Naive B cell (primary cell): ENCODE measurements around the gene LRRN4. TPM values are rescaled to one million over a fixed set of nuclear protein-coding genes. Genes with fewer than 3 reads are reported as not detected.
"Not testable (repeated sequence)": the region's sequence is repeated elsewhere in the genome, so short reads cannot be mapped to it uniquely, and the experiment has no call there.

Experiments
- ATAC-seq, 2 donors: fragments of 150-1000 bp; cut with Tn5 transposase; 2 replicates each; pipeline ENCODE4 v1.10.0; 2021; ENCODE audit warnings: low read depth in 2 of 2, mild to moderate bottlenecking in 2 of 2, moderate library complexity in 2 of 2
- DNase-seq: peaks from one replicate; pipeline ENCODE4 v3.0.0; 2022
- H3K27ac Mint-ChIP-seq, 6 donors: one replicate each; pipeline ENCODE4 v1.8.0; 2020 to 2022; ENCODE audit warnings: mild to moderate bottlenecking in 6 of 6, mixed read lengths in 6 of 6, moderate library complexity in 5 of 6, inconsistent platforms in 2 of 6
- H3K27me3 Mint-ChIP-seq, 3 donors: one replicate each; pipeline ENCODE4 v1.8.0; 2021 to 2022; ENCODE audit warnings: mixed read lengths in 3 of 3, mild to moderate bottlenecking in 1 of 3
- H3K36me3 Mint-ChIP-seq, 2 donors: one replicate each; pipeline ENCODE4 v1.8.0; 2020 to 2022; ENCODE audit warnings: mixed read lengths in 2 of 2, inconsistent platforms in 1 of 2, mild to moderate bottlenecking in 1 of 2
- H3K4me1 Mint-ChIP-seq, 3 donors: one replicate each; pipeline ENCODE4 v1.8.0; 2020 to 2022; ENCODE audit warnings: mixed read lengths in 3 of 3, inconsistent platforms in 1 of 3, mild to moderate bottlenecking in 1 of 3, moderate library complexity in 1 of 3
- H3K4me3 Mint-ChIP-seq, 8 donors: one replicate each; pipeline ENCODE4 v1.8.0; 2020 to 2022; ENCODE audit warnings: mild to moderate bottlenecking in 8 of 8, mixed read lengths in 8 of 8, moderate library complexity in 8 of 8, inconsistent platforms in 2 of 8
- H3K9me3 Mint-ChIP-seq, 7 donors: one replicate each; pipeline ENCODE4 v1.8.0; 2020 to 2022; ENCODE audit warnings: mixed read lengths in 7 of 7, mild to moderate bottlenecking in 5 of 7, inconsistent platforms in 2 of 7, moderate library complexity in 1 of 7
- polyA plus RNA-seq, 6 donors: library from polyadenylated mRNA; unstranded; fragments of 300-500 nt; fragmentation: Illumina TruSeq; gene quantifications; one replicate each; pipeline ENCODE4 v1.2.3, GENCODE V29; 2021; ENCODE audit warnings: low read depth in 6 of 6

Gene LRRN4
- polyA plus RNA-seq, 6 donors from 2014 or later, result 0.11 to 0.16 TPM; not detected in 4

DNA sequence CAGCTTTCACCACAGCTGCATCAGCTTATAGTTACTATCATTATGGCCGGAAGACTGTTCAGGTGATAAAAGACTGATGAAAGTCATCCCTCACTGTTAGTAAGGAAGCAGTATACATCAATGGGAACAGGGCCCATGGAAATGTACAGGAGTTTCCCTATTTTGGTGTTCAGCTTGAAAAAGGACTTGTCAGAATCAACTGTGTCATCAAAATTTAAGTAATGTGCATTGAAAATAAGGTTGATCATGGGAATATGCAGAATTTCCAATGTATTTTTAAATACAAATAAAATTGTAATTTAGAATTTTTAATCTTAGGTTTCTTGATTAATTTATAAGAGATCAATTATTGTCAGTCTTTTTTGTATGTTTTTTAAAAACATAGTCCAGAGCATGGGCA lies 16.8 kb downstream of the LRRN4 start:
- H3K36me3 Mint-ChIP-seq, result peaks cover 22 to 27% of the 10 kb centered on the region in 2 donors
- no peaks in the 10 kb centered on the region for H3K27me3 Mint-ChIP-seq
- H3K27ac Mint-ChIP-seq, result no peak overlapping the region
- no peak for DNase-seq
- H3K4me3 Mint-ChIP-seq, result no peak overlapping the region
- H3K9me3 Mint-ChIP-seq, result peaks cover 0 to 2% (median 0%) of the 10 kb centered on the region in 7 donors
- no peak for ATAC-seq
- peaks cover 0 to 6% (median 3%) of the 10 kb centered on the region in 3 donors for H3K4me1 Mint-ChIP-seq

DNA sequence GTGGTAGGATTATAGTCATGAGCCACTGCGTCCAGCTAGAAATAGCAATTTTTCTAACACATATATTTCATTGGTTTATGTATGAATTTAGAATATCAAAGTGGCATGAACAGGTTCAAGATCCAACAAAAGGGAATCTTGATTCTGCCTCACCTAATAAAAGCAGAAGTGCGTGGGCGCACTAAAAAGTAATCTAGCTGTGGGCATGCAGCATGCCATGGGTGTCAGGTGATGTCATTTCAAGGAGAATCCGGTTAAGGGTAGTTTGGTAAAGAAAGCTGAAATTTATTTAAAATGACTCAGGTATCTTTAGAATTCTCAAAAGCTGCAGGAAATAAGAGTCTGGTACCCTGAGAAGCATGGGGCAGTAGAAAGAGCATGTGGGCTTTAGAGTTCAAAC lies 17.6 kb downstream of the LRRN4 start:
- Mint-ChIP-seq H3K27me3 (no peaks in the 10 kb centered on the region), H3K9me3 (peaks cover 0 to 2% (median 0%) of the 10 kb centered on the region in 7 donors), H3K4me3 (no peak overlapping the region), H3K27ac (peak overlapping the region in 2 of 6 donors; percentile 49 to 57), H3K4me1 (peaks cover 0 to 6% (median 3%) of the 10 kb centered on the region in 3 donors), H3K36me3 (peaks cover 22 to 27% of the 10 kb centered on the region in 2 donors)
- ATAC-seq (no peak), DNase-seq (no peak)

DNA sequence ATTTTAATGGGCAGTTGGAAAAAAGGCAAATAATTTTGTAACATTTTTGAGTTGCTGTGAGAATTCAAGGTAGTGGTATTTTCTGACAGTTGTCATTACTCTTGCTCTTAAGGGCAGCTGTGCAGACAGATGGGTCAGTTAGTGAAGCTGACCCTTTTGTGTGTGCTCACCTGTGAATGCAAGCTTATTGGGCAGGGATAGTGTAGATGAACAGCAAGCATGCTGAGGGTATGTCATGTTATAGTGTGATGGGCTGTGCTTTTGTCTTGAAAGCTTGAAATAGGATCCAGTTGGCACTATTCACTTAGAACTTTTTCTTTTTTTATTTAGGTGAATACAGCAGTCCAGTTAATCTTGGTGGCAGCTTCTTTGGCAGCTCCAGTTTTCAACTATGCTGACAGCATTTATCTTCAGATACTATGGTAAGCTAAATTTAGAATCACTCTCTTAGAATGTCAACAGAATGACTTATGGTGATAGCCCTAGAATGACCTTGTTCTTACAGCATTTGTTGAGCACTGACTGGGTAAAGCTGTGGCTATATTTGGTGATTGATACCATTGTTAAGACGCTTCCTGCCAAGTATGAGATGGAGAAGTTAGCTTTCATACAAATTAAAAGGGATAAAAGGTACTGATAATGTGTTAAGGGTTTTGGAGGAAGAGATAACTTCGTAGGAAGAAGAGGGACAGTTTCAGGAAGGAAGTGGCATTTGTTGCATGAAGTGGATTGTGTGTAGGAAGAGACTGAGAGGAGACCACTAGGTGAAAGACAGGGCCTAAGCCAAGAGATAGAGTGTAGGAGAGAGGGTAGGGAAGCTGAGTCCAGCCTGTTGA lies 19.5 kb downstream of the LRRN4 start:
- Mint-ChIP-seq H3K27me3 (no peaks in the 10 kb centered on the region), H3K4me3 (no peak overlapping the region), H3K9me3 (no peaks in the 10 kb centered on the region), H3K4me1 (peaks cover 0 to 6% (median 3%) of the 10 kb centered on the region in 3 donors), H3K27ac (peak overlapping the region in 1 of 6 donors; percentile 16), H3K36me3 (peaks cover 10 to 12% of the 10 kb centered on the region in 2 donors)
- DNase-seq (no peak), ATAC-seq (no peak)

DNA sequence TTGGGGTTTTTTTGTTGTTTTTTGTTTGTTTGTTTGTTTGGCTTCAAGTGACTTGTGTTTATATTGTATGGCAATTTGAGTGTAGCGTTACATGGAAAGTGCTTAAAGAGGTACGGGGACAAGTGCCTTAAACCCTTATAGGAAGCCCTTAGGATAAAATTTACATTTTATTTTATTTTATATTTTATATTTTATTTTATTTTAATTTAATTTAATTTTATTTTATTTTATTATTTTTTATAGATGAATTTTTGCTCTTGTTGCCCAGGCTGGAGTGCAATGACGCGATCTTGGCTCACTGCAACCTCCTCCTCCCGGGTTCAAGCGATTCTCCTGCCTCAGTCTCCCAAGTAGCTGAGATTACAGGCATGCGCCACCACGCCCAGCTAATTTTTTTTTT lies 21.0 kb downstream of the LRRN4 start:
- DNase-seq, H3K9me3 Mint-ChIP-seq, H3K4me3 Mint-ChIP-seq, H3K4me1 Mint-ChIP-seq, H3K27me3 Mint-ChIP-seq, H3K27ac Mint-ChIP-seq, ATAC-seq: not testable (repeated sequence)
- peaks cover 8 to 12% of the 10 kb centered on the region in 2 donors for H3K36me3 Mint-ChIP-seq

DNA sequence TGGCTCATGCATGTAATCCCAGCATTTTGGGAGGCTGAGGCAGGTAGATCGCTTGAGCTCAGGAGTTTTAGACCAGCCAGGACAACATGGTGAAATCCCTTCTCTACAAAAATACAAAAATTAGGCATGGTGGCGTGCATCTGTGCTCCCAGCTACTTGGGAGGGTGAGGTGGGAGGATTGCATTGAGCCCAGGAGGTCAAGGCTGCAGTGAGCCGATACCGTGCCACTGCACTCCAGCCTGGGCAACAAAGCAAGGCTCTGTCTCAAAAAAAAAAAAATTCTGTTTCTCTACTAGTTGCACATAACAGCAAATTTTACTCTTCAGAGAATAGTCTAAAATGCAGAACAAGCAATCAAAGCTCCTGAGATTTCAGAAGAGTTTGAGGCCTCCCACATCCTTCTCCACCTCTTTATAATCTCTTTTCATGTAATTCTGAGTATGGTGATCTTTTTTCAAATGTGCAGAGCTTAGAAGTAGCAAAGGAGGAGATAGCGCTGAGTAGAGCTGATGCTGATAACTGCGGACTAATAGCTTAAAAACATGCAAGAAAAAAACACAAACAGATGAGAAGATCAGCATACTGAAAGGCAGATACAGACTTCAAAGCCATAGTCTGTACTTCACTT lies 23.3 kb downstream of the LRRN4 start:
- ATAC-seq, result no peak
- Mint-ChIP-seq H3K27me3 (no peaks in the 10 kb centered on the region), H3K27ac (peak overlapping the region in 1 of 6 donors; percentile 61), H3K4me1 (peaks cover 3 to 7% (median 6%) of the 10 kb centered on the region in 3 donors), H3K36me3 (peaks cover 12 to 13% of the 10 kb centered on the region in 2 donors), H3K9me3 (peaks cover 0 to under 1% (median 0%) of the 10 kb centered on the region in 7 donors), H3K4me3 (no peak overlapping the region)
- no peak for DNase-seq

DNA sequence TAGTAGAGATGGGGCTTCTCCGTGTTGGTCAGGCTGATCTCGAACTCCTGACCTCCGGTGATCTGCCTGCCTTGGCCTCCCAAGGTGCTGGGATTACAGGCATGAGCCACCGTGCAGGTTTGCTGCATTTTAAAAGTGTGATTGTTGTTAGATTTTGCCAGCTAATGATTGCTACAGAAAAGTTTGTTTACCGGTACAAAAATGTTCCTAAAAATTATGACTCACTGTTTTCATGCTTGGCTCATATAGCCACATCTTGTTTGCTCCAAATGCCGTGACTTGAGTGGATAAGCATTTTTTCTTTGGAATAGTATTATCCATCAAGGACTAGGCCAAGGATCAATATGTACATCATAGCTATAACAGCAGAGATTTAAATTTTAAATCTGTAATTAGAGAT lies 24.3 kb downstream of the LRRN4 start:
- ATAC-seq (no peak), DNase-seq (no peak)
- H3K27me3 Mint-ChIP-seq, result no peaks in the 10 kb centered on the region
- peaks cover 16 to 17% of the 10 kb centered on the region in 2 donors for H3K36me3 Mint-ChIP-seq
- peaks cover 2 to 5% (median 4%) of the 10 kb centered on the region in 3 donors for H3K4me1 Mint-ChIP-seq
- no peak overlapping the region for H3K27ac Mint-ChIP-seq
- H3K4me3 Mint-ChIP-seq, result no peak overlapping the region
- peaks cover 0 to 6% (median 0%) of the 10 kb centered on the region in 7 donors for H3K9me3 Mint-ChIP-seq

DNA sequence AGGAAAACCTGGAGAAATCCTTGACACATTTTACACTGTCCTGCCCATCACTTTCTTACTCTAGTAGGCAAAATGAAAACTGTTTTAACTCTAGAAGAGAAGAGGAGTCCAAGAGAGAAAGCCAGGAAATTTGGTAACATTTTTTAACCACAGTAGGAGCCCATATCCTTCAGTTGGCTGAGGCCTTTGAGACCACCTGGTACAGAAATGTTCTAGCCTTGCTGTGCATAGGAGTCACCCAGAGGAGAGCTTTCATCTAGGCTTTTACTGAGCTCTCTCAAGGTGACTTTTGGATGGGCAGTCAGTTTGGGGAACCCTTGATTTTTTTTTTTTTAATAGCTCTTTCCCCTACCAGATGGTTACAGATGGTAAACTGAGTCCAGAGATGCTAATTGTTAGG lies 25.0 kb downstream of the LRRN4 start:
- Mint-ChIP-seq H3K27ac (no peak overlapping the region), H3K36me3 (peaks cover 19 to 21% of the 10 kb centered on the region in 2 donors), H3K9me3 (peaks cover 0 to 6% (median 0%) of the 10 kb centered on the region in 7 donors), H3K27me3 (no peaks in the 10 kb centered on the region), H3K4me3 (no peak overlapping the region), H3K4me1 (peaks cover 0 to 5% (median 4%) of the 10 kb centered on the region in 3 donors)
- ATAC-seq (no peak), DNase-seq (no peak)

DNA sequence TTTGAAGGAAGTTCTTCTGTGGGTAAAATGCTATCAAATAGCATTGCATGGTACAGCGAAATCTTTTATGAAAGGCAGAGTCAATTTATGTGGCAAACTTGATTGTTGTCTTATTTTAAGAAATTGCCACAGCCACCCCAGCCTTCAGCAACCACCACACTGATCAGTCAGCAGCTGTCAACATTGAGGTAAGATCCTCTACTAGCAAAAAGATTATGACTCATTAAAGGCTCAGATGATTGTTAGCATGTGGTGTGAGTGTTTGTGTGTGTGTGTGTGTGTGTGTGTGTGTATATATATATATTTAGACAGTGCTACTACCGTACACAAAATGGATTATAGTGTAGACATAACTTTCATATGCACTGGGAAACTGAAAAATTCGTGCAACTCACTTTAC lies 27.8 kb downstream of the LRRN4 start:
- H3K36me3 Mint-ChIP-seq, result peaks cover 32 to 33% of the 10 kb centered on the region in 2 donors
- ATAC-seq, result no peak
- H3K9me3 Mint-ChIP-seq, result peaks cover 0 to 6% (median 0%) of the 10 kb centered on the region in 7 donors
- DNase-seq, result no peak
- H3K27me3 Mint-ChIP-seq, result no peaks in the 10 kb centered on the region
- no peak overlapping the region for H3K27ac Mint-ChIP-seq
- no peak overlapping the region for H3K4me3 Mint-ChIP-seq
- H3K4me1 Mint-ChIP-seq, result peaks cover 0 to 5% (median 4%) of the 10 kb centered on the region in 3 donors

DNA sequence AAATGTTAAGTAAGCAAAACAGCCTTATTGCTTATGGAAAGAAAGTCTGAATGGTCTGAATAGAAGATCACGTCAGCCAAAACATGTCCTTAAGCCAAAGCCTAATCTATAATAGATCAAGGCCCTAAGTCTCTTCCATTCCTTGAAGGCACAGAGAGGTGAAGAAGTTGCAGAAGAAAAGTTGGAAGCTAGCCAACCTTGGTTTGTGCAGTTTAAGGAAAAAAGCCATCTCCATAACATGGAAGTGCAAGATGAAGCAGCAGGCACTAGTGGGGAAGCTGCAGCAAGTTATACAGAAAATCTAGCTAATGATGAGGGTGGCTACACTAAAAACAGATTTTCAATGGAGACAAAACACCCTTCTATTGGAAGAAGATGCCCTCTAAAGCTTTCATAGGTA lies 29.1 kb downstream of the LRRN4 start:
- H3K4me3 Mint-ChIP-seq, result no peak overlapping the region
- no peak for DNase-seq
- peaks cover 0 to 6% (median 0%) of the 10 kb centered on the region in 7 donors for H3K9me3 Mint-ChIP-seq
- peaks cover 33 to 38% of the 10 kb centered on the region in 2 donors for H3K36me3 Mint-ChIP-seq
- H3K27ac Mint-ChIP-seq, result no peak overlapping the region
- H3K27me3 Mint-ChIP-seq, result no peaks in the 10 kb centered on the region
- no peak for ATAC-seq
- H3K4me1 Mint-ChIP-seq, result peaks cover 0 to 9% (median 4%) of the 10 kb centered on the region in 3 donors

DNA sequence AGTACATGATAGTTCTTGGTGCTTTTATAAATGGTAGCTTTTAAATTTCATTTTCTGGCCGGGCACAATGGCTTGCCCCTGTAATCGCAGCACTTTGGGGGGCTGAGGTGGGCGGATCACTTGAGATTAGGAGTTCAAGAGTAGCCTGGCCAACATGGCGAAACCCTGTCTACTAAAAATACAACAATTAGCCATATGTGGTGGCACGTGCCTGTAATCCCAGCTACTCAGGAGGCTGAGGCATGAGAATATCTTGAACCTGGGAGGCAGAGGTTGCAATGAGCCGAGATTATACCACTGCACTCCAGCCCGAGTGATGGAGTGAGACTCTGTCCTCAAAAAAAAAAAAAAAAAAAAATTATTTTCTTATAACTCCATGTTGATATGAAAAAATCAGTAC lies 36.0 kb downstream of the LRRN4 start:
- H3K4me3 Mint-ChIP-seq, result no peak overlapping the region
- no peak for DNase-seq
- H3K4me1 Mint-ChIP-seq, result peaks cover 11 to 14% (median 12%) of the 10 kb centered on the region in 3 donors
- no peaks in the 10 kb centered on the region for H3K9me3 Mint-ChIP-seq
- no peak for ATAC-seq
- H3K27me3 Mint-ChIP-seq, result no peaks in the 10 kb centered on the region
- H3K27ac Mint-ChIP-seq, result no peak overlapping the region
- H3K36me3 Mint-ChIP-seq, result peaks cover 5 to 10% of the 10 kb centered on the region in 2 donors

DNA sequence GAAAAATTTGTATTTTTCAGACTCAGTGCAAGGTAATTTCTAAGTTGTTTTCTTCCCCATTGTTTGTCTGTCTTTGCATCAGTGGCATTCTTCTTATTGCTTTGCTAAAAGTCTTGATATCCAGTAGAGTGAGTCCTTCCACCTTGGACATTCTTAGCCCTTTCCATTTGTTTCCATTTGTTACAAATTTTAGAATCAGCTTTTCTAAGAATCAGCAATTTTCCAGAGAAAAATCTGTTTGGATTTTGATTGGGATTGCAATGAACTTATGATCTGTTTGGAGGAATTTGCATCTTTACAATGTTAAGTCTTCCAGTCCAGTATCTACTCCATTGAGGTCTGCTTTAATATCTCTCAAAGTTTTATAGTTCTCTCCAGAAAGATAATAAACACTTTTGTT lies 36.4 kb downstream of the LRRN4 start:
- ATAC-seq, result no peak
- peaks cover 12 to 15% (median 14%) of the 10 kb centered on the region in 3 donors for H3K4me1 Mint-ChIP-seq
- DNase-seq, result no peak
- no peak overlapping the region for H3K4me3 Mint-ChIP-seq
- no peak overlapping the region for H3K27ac Mint-ChIP-seq
- H3K27me3 Mint-ChIP-seq, result no peaks in the 10 kb centered on the region
- H3K36me3 Mint-ChIP-seq, result peaks cover 9 to 14% of the 10 kb centered on the region in 2 donors
- H3K9me3 Mint-ChIP-seq, result no peaks in the 10 kb centered on the region

DNA sequence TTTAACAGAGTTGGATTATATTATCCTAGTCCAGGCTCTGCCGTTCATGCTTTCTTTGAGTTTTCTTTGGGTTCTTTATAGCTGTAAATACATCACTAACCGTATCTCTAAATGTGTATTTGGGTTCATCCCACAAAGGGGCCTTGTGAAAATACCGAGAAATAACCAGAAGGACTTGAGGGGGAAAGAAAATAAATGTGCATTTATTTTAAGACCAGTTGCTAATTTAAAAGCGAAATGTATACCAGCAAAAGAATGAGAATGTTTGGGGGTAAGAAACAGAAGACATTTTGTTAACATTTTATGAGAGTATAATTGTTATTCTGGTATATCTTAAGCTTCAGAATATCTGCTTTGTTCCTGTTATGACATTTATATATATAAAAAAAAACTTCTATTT lies 38.9 kb downstream of the LRRN4 start:
- H3K4me1 Mint-ChIP-seq, result peaks cover 15 to 27% (median 17%) of the 10 kb centered on the region in 3 donors
- H3K27me3 Mint-ChIP-seq, result no peaks in the 10 kb centered on the region
- H3K9me3 Mint-ChIP-seq, result no peaks in the 10 kb centered on the region
- DNase-seq, result no peak
- H3K36me3 Mint-ChIP-seq, result peaks cover 12 to 15% of the 10 kb centered on the region in 2 donors
- no peak overlapping the region for H3K4me3 Mint-ChIP-seq
- no peak for ATAC-seq
- H3K27ac Mint-ChIP-seq, result peak overlapping the region in 1 of 6 donors; percentile 46

DNA sequence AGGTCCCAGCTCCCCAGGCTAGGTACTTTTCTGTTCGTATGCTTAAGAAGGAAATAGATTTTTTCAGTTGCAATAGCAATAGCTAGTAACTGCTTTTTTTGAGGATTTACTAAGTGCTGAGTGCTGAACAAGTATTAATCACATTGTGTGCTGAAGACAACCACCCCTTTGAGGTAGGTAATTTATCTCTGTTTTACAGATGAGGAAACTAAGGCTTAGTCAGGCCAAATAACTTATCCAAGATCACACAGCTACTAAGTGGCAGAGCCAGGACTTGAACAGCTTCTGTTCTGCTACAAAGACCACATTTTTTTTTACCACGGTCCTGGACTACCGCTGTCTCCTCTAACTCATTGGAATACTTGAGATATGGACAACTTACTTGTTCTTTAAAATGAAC lies 39.8 kb downstream of the LRRN4 start:
- no peak for ATAC-seq
- H3K4me3 Mint-ChIP-seq, result no peak overlapping the region
- H3K36me3 Mint-ChIP-seq, result peaks cover 12 to 15% of the 10 kb centered on the region in 2 donors
- H3K27me3 Mint-ChIP-seq, result no peaks in the 10 kb centered on the region
- peaks cover 17 to 22% (median 20%) of the 10 kb centered on the region in 3 donors for H3K4me1 Mint-ChIP-seq
- DNase-seq, result no peak
- H3K9me3 Mint-ChIP-seq, result no peaks in the 10 kb centered on the region
- H3K27ac Mint-ChIP-seq, result peak overlapping the region in 3 of 6 donors; percentile 4 to 29 (median 17)

DNA sequence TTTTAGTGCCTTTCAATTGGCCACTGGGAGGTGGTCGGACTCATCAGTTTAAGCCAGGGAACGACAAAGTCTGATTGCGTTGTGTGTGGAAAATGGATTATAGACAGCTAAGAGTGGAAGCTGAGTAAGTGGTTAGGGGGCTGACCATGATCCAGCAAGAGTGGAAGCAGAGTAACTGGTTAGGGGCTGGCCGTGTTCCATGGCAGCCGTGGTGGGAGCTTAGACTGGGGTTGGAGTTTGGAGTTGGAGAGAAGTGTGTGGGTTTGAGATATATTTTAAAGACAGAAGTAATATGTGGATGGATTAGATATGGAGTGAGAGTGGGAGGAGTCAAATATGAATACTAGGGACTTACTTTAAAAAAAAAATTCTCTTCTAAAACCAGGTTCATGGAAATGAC lies 41.7 kb downstream of the LRRN4 start:
- Mint-ChIP-seq H3K9me3 (no peaks in the 10 kb centered on the region), H3K27ac (peak overlapping the region in 5 of 6 donors; percentile 1 to 71 (median 27)), H3K36me3 (peaks cover 12 to 15% of the 10 kb centered on the region in 2 donors), H3K4me3 (no peak overlapping the region), H3K4me1 (peaks cover 30 to 36% (median 32%) of the 10 kb centered on the region in 3 donors), H3K27me3 (no peaks in the 10 kb centered on the region)
- ATAC-seq (no peak), DNase-seq (no peak)
